DOHH2 (cell line): ENCODE results near the gene XRN2.

Experiments used
- H3F3A ChIP-seq: fragments of 200-600 bp; sonication (generic), shearing (Covaris generic); 2 replicates; pipeline ENCODE4 v1.6.0; 2016; ENCODE audit warnings: antibody characterized with exemption, mild to moderate bottlenecking; ENCODE audit not compliant: control insufficient read depth, insufficient read depth
- H3K27ac ChIP-seq: fragments of 200-600 bp; sonication (generic); 2 replicates; pipeline ENCODE4 v1.5.1; 2014; ENCODE audit warnings: low read depth, mild to moderate bottlenecking, low read length, moderate library complexity
- H3K27me3 ChIP-seq: fragments of 200-600 bp; sonication (generic); 2 replicates; pipeline ENCODE4 v1.6.1; 2014; ENCODE audit warnings: mild to moderate bottlenecking, low read length, mixed read lengths; ENCODE audit not compliant: control insufficient read depth
- H3K36me3 ChIP-seq: fragments of 200-600 bp; sonication (generic); 2 replicates; pipeline ENCODE4 v1.6.1; 2014; ENCODE audit warnings: mild to moderate bottlenecking, low read length, moderate library complexity, mixed read lengths; ENCODE audit not compliant: control insufficient read depth
- H3K4me1 ChIP-seq: fragments of 200-600 bp; sonication (generic); 2 replicates; pipeline ENCODE4 v1.6.1; 2014; ENCODE audit warnings: mild to moderate bottlenecking, low read length, mixed read lengths; ENCODE audit not compliant: control insufficient read depth
- H3K4me2 ChIP-seq: fragments of 200-600 bp; sonication (generic); 2 replicates; pipeline ENCODE4 v1.6.0; 2014; ENCODE audit warnings: mild to moderate bottlenecking, low read length, moderate library complexity
- H3K4me3 ChIP-seq: fragments of 200-600 bp; sonication (generic); 2 replicates; pipeline ENCODE4 v1.5.1; 2014; ENCODE audit warnings: mild to moderate bottlenecking, low read length, mixed read lengths
- H3K79me2 ChIP-seq: fragments of 200-600 bp; sonication (generic); 2 replicates; pipeline ENCODE4 v1.6.1; 2014; ENCODE audit warnings: mild to moderate bottlenecking, low read length, mixed read lengths; ENCODE audit not compliant: control insufficient read depth
- H3K9me2 ChIP-seq: fragments of 200-600 bp; sonication (generic); replicated peaks from 2 replicates; pipeline ENCODE4 v1.6.1; 2014; ENCODE audit warnings: mild to moderate bottlenecking, low read length, mixed read lengths; ENCODE audit not compliant: control insufficient read depth
- H3K9me3 ChIP-seq: fragments of 200-600 bp; sonication (generic); 2 replicates; pipeline ENCODE4 v1.6.1; 2014; ENCODE audit warnings: antibody characterized with exemption, low read length, mixed read lengths; ENCODE audit not compliant: control insufficient read depth, insufficient read depth
- H4K20me1 ChIP-seq: fragments of 200-600 bp; sonication (generic); 2 replicates; pipeline ENCODE4 v1.6.0; 2014; ENCODE audit warnings: low read depth, mild to moderate bottlenecking, antibody characterized with exemption, low read length, moderate library complexity; ENCODE audit not compliant: control insufficient read depth, insufficient read depth
- CTCF ChIP-seq: fragments of 200-600 bp; sonication (generic); IDR thresholded peaks from one replicate; pipeline ENCODE4 v1.5.1; 2014; ENCODE audit warnings: antibody characterized with exemption, mild to moderate bottlenecking, low read depth, low read length; ENCODE audit not compliant: poor library complexity, severe bottlenecking
- EZH2phosphoT487 ChIP-seq: fragments of 200-600 bp; sonication (generic); IDR thresholded peaks from 2 replicates; pipeline ENCODE4 v1.6.1; 2017; ENCODE audit warnings: borderline replicate concordance, mild to moderate bottlenecking, antibody characterized with exemption, low read length, moderate library complexity, mixed read lengths

The XRN2 gene

GRCh38 chr20:21356386-21356785, 53.3 kb downstream of the XRN2 start:
- H3F3A ChIP-seq = no peaks in the 10 kb centered on the region; the same call in 1 of the 2 replicates
- H3K79me2 ChIP-seq = no peaks in the 10 kb centered on the region
- no peaks in the 10 kb centered on the region for H3K4me1 ChIP-seq
- no peak overlapping the region for H3K27ac ChIP-seq
- no peaks in the 10 kb centered on the region for H3K9me3 ChIP-seq
- no peaks in the 10 kb centered on the region for H3K9me2 ChIP-seq
- no peak overlapping the region for H3K4me3 ChIP-seq
- no peak overlapping the region for H3K4me2 ChIP-seq
- H3K36me3 ChIP-seq = peaks cover 66% of the 10 kb centered on the region
- no peaks in the 10 kb centered on the region for H4K20me1 ChIP-seq
- H3K27me3 ChIP-seq = no peaks in the 10 kb centered on the region
- TF ChIP-seq CTCF (no peak), EZH2phosphoT487 (no peak)

GRCh38 chr20:21357844-21358243, 54.7 kb downstream of the XRN2 start:
- no peaks in the 10 kb centered on the region for H3K27me3 ChIP-seq
- no peaks in the 10 kb centered on the region for H3K9me2 ChIP-seq
- TF ChIP-seq CTCF (no peak), EZH2phosphoT487 (no peak)
- no peak overlapping the region for H3K27ac ChIP-seq
- H3F3A ChIP-seq = no peaks in the 10 kb centered on the region; the same call in 1 of the 2 replicates
- H3K4me3 ChIP-seq = no peak overlapping the region
- H3K79me2 ChIP-seq = no peaks in the 10 kb centered on the region
- no peaks in the 10 kb centered on the region for H3K9me3 ChIP-seq
- peaks cover 78% of the 10 kb centered on the region for H3K36me3 ChIP-seq
- H4K20me1 ChIP-seq = no peaks in the 10 kb centered on the region
- H3K4me1 ChIP-seq = no peaks in the 10 kb centered on the region
- no peak overlapping the region for H3K4me2 ChIP-seq

- H3F3A ChIP-seq = no peaks in the 10 kb centered on the region; the same call in 1 of the 2 replicates
- H3K4me3 ChIP-seq = no peak overlapping the region
- H3K4me2 ChIP-seq = no peak overlapping the region
- H3K79me2 ChIP-seq = no peaks in the 10 kb centered on the region
- H3K9me2 ChIP-seq = no peaks in the 10 kb centered on the region
- H4K20me1 ChIP-seq = no peaks in the 10 kb centered on the region
- no peaks in the 10 kb centered on the region for H3K4me1 ChIP-seq
- no peak for TF ChIP-seq CTCF
- TF ChIP-seq EZH2phosphoT487 = no peak
- H3K9me3 ChIP-seq = no peaks in the 10 kb centered on the region
- no peaks in the 10 kb centered on the region for H3K27me3 ChIP-seq
- H3K27ac ChIP-seq = no peak overlapping the region
- peaks cover 81% of the 10 kb centered on the region for H3K36me3 ChIP-seq
Measured at GRCh38 chr20:21358737-21359136, 55.6 kb downstream of the XRN2 start.
